BLaER1 treated with 17β-estradiol and CSF1 and Interleukin-3, amounts not matched to agents 10 nM and 100 nM (cell line): ENCODE results near the gene CFAP100.

Experiments
- H3K27ac ChIP-seq, 11 experiments: shearing (Covaris generic); formaldehyde crosslinking; 2 replicates each; pipeline ENCODE4 v1.8.1; 2022
- H3K27me3 ChIP-seq, 11 experiments: shearing (Covaris generic); formaldehyde crosslinking; 2 replicates each; pipeline ENCODE4 v1.8.1; 2022
- H3K36me3 ChIP-seq, 11 experiments: shearing (Covaris generic); formaldehyde crosslinking; 2 replicates each; pipeline ENCODE4 v1.8.1; 2022
- H3K4me1 ChIP-seq, 10 experiments: shearing (Covaris generic); formaldehyde crosslinking; 2 replicates each; pipeline ENCODE4 v1.8.1; 2022
- H3K4me2 ChIP-seq, 11 experiments: shearing (Covaris generic); formaldehyde crosslinking; 2 replicates each; pipeline ENCODE4 v1.8.1; 2022
- H3K4me3 ChIP-seq, 10 experiments: shearing (Covaris generic); formaldehyde crosslinking; 2 replicates each; pipeline ENCODE4 v1.8.1; 2022
- H3K9ac ChIP-seq, 11 experiments: shearing (Covaris generic); formaldehyde crosslinking; 2 replicates each; pipeline ENCODE4 v1.8.1; 2022
- H3K9me3 ChIP-seq, 11 experiments: shearing (Covaris generic); formaldehyde crosslinking; replicated peaks in 1 of 11; 2 replicates each; pipeline ENCODE4 v1.8.1; 2022
- H4K20me1 ChIP-seq, 11 experiments: shearing (Covaris generic); formaldehyde crosslinking; 2 replicates each; pipeline ENCODE4 v1.8.1; 2022
- Cebpa-rat ChIP-seq, 11 experiments: shearing (Covaris generic); IDR thresholded peaks; 2 replicates each; pipeline ENCODE4 v1.8.1; 2022

Gene CFAP100

GRCh38 chr3:126412841-126413692 lies 18.4 kb downstream of the CFAP100 start:
- Histone ChIP-seq H3K9ac (no peak overlapping the region), H3K36me3 (no peaks in the 10 kb centered on the region), H4K20me1 (peaks cover 0 to 15% (median 0%) of the 10 kb centered on the region in 11 experiments; a peak in 1 of 22 replicates), H3K4me2 (no peak overlapping the region), H3K4me1 (no peaks in the 10 kb centered on the region), H3K27ac (no peak overlapping the region), H3K4me3 (no peak overlapping the region), H3K27me3 (peaks cover 0 to 7% (median 0%) of the 10 kb centered on the region in 11 experiments; a peak in 2 of 22 replicates), H3K9me3 (no peaks in the 10 kb centered on the region)
- no peak for TF ChIP-seq Cebpa-rat (IDR thresholded peaks at IDR 0.05)

GRCh38 chr3:126413693-126414080 lies 19.0 kb downstream of the CFAP100 start:
- Histone ChIP-seq H3K27ac (no peak overlapping the region), H3K27me3 (peaks cover 0 to 7% (median 0%) of the 10 kb centered on the region in 11 experiments; a peak in 2 of 22 replicates), H3K9ac (no peak overlapping the region), H4K20me1 (peaks cover 0 to 21% (median 0%) of the 10 kb centered on the region in 11 experiments; a peak in 1 of 22 replicates), H3K9me3 (no peaks in the 10 kb centered on the region), H3K4me3 (no peak overlapping the region), H3K36me3 (no peaks in the 10 kb centered on the region), H3K4me1 (no peaks in the 10 kb centered on the region), H3K4me2 (no peak overlapping the region)
- no peak for TF ChIP-seq Cebpa-rat (IDR thresholded peaks at IDR 0.05)

- no peak overlapping the region for H3K9ac ChIP-seq
- TF ChIP-seq Cebpa-rat (IDR thresholded peaks at IDR 0.05), result no peak
- H3K36me3 ChIP-seq, result no peaks in the 10 kb centered on the region
- peaks cover 0 to 7% (median 0%) of the 10 kb centered on the region in 11 experiments; a peak in 2 of 22 replicates for H3K27me3 ChIP-seq
- H3K4me3 ChIP-seq, result no peak overlapping the region
- H3K4me2 ChIP-seq, result no peak overlapping the region
- H4K20me1 ChIP-seq, result peaks cover 0 to 24% (median 0%) of the 10 kb centered on the region in 11 experiments; a peak in 1 of 22 replicates
- no peak overlapping the region for H3K27ac ChIP-seq
- H3K4me1 ChIP-seq, result no peaks in the 10 kb centered on the region
- no peaks in the 10 kb centered on the region for H3K9me3 ChIP-seq
Measured at GRCh38 chr3:126414406-126414805, 19.7 kb downstream of the CFAP100 start.

GRCh38 chr3:126414961-126415660 lies 20.4 kb downstream of the CFAP100 start:
- H3K4me1 ChIP-seq, result no peaks in the 10 kb centered on the region
- TF ChIP-seq Cebpa-rat (IDR thresholded peaks at IDR 0.05), result no peak
- peaks cover 0 to 26% (median 0%) of the 10 kb centered on the region in 11 experiments; a peak in 2 of 22 replicates for H4K20me1 ChIP-seq
- peaks cover 0 to 7% (median 0%) of the 10 kb centered on the region in 11 experiments; a peak in 2 of 22 replicates for H3K27me3 ChIP-seq
- H3K27ac ChIP-seq, result no peak overlapping the region
- no peak overlapping the region for H3K4me2 ChIP-seq
- H3K36me3 ChIP-seq, result no peaks in the 10 kb centered on the region
- H3K9me3 ChIP-seq, result no peaks in the 10 kb centered on the region
- H3K4me3 ChIP-seq, result no peak overlapping the region
- H3K9ac ChIP-seq, result no peak overlapping the region

GRCh38 chr3:126415661-126416591 lies 21.2 kb downstream of the CFAP100 start:
- Histone ChIP-seq H3K4me3 (no peak overlapping the region), H3K9ac (no peak overlapping the region), H4K20me1 (peaks cover 0 to 26% (median 0%) of the 10 kb centered on the region in 11 experiments; a peak in 2 of 22 replicates), H3K27ac (no peak overlapping the region), H3K9me3 (no peaks in the 10 kb centered on the region), H3K4me2 (no peak overlapping the region), H3K4me1 (no peaks in the 10 kb centered on the region), H3K36me3 (no peaks in the 10 kb centered on the region), H3K27me3 (peaks cover 0 to 7% (median 0%) of the 10 kb centered on the region in 11 experiments; a peak in 2 of 22 replicates)
- no peak for TF ChIP-seq Cebpa-rat (IDR thresholded peaks at IDR 0.05)

- Histone ChIP-seq H4K20me1 (peaks cover 0 to 26% (median 0%) of the 10 kb centered on the region in 11 experiments; a peak in 3 of 22 replicates), H3K27me3 (peaks cover 0 to 7% (median 0%) of the 10 kb centered on the region in 11 experiments; a peak in 2 of 22 replicates), H3K9me3 (no peaks in the 10 kb centered on the region), H3K9ac (no peak overlapping the region), H3K36me3 (no peaks in the 10 kb centered on the region), H3K4me1 (no peaks in the 10 kb centered on the region), H3K4me3 (no peak overlapping the region), H3K4me2 (no peak overlapping the region), H3K27ac (no peak overlapping the region)
- TF ChIP-seq Cebpa-rat (IDR thresholded peaks at IDR 0.05), result no peak
Measured at GRCh38 chr3:126416943-126417342, 22.2 kb downstream of the CFAP100 start.

GRCh38 chr3:126417515-126417914 lies 22.8 kb downstream of the CFAP100 start:
- H3K4me2 ChIP-seq, result no peak overlapping the region
- TF ChIP-seq Cebpa-rat (IDR thresholded peaks at IDR 0.05), result no peak
- H3K9ac ChIP-seq, result no peak overlapping the region

GRCh38 chr3:126417981-126418530 lies 23.3 kb downstream of the CFAP100 start:
- Histone ChIP-seq H3K4me1 (no peaks in the 10 kb centered on the region), H3K9me3 (no peaks in the 10 kb centered on the region), H3K9ac (no peak overlapping the region), H3K4me2 (no peak overlapping the region), H3K27me3 (peaks cover 0 to 7% (median 0%) of the 10 kb centered on the region in 11 experiments; a peak in 2 of 22 replicates), H3K36me3 (no peaks in the 10 kb centered on the region), H4K20me1 (peaks cover 0 to 26% (median 0%) of the 10 kb centered on the region in 11 experiments; a peak in 3 of 22 replicates), H3K4me3 (no peak overlapping the region), H3K27ac (no peak overlapping the region)
- TF ChIP-seq Cebpa-rat (IDR thresholded peaks at IDR 0.05), result no peak

More at GRCh38 chr3:126417515-126417914, 22.8 kb downstream of the CFAP100 start:
- no peaks in the 10 kb centered on the region for H3K4me1 ChIP-seq
- peaks cover 0 to 26% (median 0%) of the 10 kb centered on the region in 11 experiments; a peak in 3 of 22 replicates for H4K20me1 ChIP-seq
- H3K4me3 ChIP-seq, result no peak overlapping the region
- peaks cover 0 to 7% (median 0%) of the 10 kb centered on the region in 11 experiments; a peak in 2 of 22 replicates for H3K27me3 ChIP-seq
- H3K36me3 ChIP-seq, result no peaks in the 10 kb centered on the region
- H3K9me3 ChIP-seq, result no peaks in the 10 kb centered on the region
- no peak overlapping the region for H3K27ac ChIP-seq
